Dermis blood vessel endothelial cell (primary cell): ENCODE data around the gene KCNJ6. TPM values are rescaled to one million over a fixed set of nuclear protein-coding genes. Genes with fewer than 3 reads are reported as not detected.

Experiments used
- DNase-seq: peaks from one replicate; pipeline ENCODE4 v3.0.0; 2010
- total RNA-seq: library from RNA; depleted of rRNA; stranded (reverse); fragments of >200 nt; gene quantifications from 2 replicates; pipeline ENCODE4 v1.2.3, GENCODE V29; 2014

KCNJ6 gene
- total RNA-seq, 1 donor from 2014 or later, result under 0.01 TPM

- DNase-seq, result peak; percentile 99
Observed at GRCh38 chr21:37564341-37564923, 351.8 kb downstream of the KCNJ6 start.

GRCh38 chr21:37563641-37564340, 352.5 kb downstream of the KCNJ6 start:
- peak; percentile 96 for DNase-seq

- DNase-seq, result peak; percentile 71
Observed at GRCh38 chr21:37562920-37563640, 353.2 kb downstream of the KCNJ6 start.

GRCh38 chr21:37561941-37562919, 354.0 kb downstream of the KCNJ6 start:
- no peak for DNase-seq

- DNase-seq, result no peak
Observed at GRCh38 chr21:37561506-37561905, 354.8 kb downstream of the KCNJ6 start.

- no peak for DNase-seq
Observed at GRCh38 chr21:37560385-37560784, 355.9 kb downstream of the KCNJ6 start.

GRCh38 chr21:37558676-37559211, 357.5 kb downstream of the KCNJ6 start:
- no peak for DNase-seq
